ENCODE measurements around the gene PSMD14. TPM values are rescaled to one million over a fixed set of nuclear protein-coding genes. Genes with fewer than 3 reads are reported as not detected.

Gene PSMD14
- total RNA-seq, 1 experiment from 2014 or later, result 205 TPM

DNA sequence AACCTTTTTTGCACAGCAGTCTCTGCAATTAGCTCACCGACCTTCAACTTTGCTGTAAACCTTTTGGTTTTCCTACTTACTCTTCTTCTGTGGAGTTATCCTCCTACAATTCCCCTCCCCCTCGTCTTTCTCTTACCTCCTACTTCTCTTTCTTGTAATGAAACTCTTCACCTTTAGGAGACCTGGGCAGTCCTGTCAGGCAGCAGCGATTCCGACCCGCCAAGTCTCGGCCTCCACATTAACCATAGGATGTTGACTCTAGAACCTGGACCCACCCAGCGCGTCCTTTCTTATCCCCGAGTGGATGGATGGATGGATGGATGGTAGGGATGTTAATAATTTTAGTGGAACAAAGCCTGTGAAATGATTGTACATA, 116.2 kb downstream of the PSMD14 start:
- H3K4me1 ChIP-seq (ENCODE audit: insufficient read depth, low read length, poor library complexity, severe bottlenecking), result no peaks in the 10 kb centered on the region
- ChIA-PET CTCF (no interaction called here), POLR2A (ENCODE audit: low non-redundant PET) (no interaction called here)
- no peak overlapping the region for H3K4me3 ChIP-seq (ENCODE audit: low read depth, low read length, poor library complexity, severe bottlenecking)
- no peaks in the 10 kb centered on the region for H3K36me3 ChIP-seq (ENCODE audit: insufficient read depth, low read length, poor library complexity, severe bottlenecking)
- H3K27ac ChIP-seq (ENCODE audit: low read depth, low read length, poor library complexity, severe bottlenecking), result no peak overlapping the region
- TF ChIP-seq CTCF (conservative IDR thresholded peaks at IDR 0.05; ENCODE audit: low read depth, low read length) (no peak), EZH2 (IDR thresholded peaks at IDR 0.05; ENCODE audit: borderline replicate concordance, low read depth, low read length, poor library complexity, severe bottlenecking) (no peak)
- no peak for DNase-seq (ENCODE audit: low spot score)
- BruUV-seq (replicated peaks), result no TSS peak
- H3K27me3 ChIP-seq (replicated peaks; ENCODE audit: insufficient read depth, low read depth, low read length, poor library complexity), result no peaks in the 10 kb centered on the region
- H3K9me3 ChIP-seq (ENCODE audit: low read depth, low read length, poor library complexity, severe bottlenecking), result no peaks in the 10 kb centered on the region
- intact Hi-C loops (cut with micrococcal nuclease; ENCODE audit: unreplicated experiment), result no loop called here

GRCh38 chr2:161424891-161425727, 116.9 kb downstream of the PSMD14 start:
- BruUV-seq (replicated peaks), result no TSS peak
- ChIA-PET POLR2A (ENCODE audit: low non-redundant PET) (no interaction called here), CTCF (no interaction called here)
- Histone ChIP-seq H3K4me3 (ENCODE audit: low read depth, low read length, poor library complexity, severe bottlenecking) (no peak overlapping the region), H3K36me3 (ENCODE audit: insufficient read depth, low read length, poor library complexity, severe bottlenecking) (no peaks in the 10 kb centered on the region), H3K4me1 (ENCODE audit: insufficient read depth, low read length, poor library complexity, severe bottlenecking) (no peaks in the 10 kb centered on the region), H3K9me3 (ENCODE audit: low read depth, low read length, poor library complexity, severe bottlenecking) (no peaks in the 10 kb centered on the region), H3K27me3 (replicated peaks; ENCODE audit: insufficient read depth, low read depth, low read length, poor library complexity) (no peaks in the 10 kb centered on the region), H3K27ac (ENCODE audit: low read depth, low read length, poor library complexity, severe bottlenecking) (no peak overlapping the region)
- no peak for TF ChIP-seq EZH2 (IDR thresholded peaks at IDR 0.05; ENCODE audit: borderline replicate concordance, low read depth, low read length, poor library complexity, severe bottlenecking)
- TF ChIP-seq CTCF (conservative IDR thresholded peaks at IDR 0.05; ENCODE audit: low read depth, low read length), result no peak
- DNase-seq (ENCODE audit: low spot score), result no peak
- intact Hi-C loops (cut with micrococcal nuclease; ENCODE audit: unreplicated experiment), result no loop called here

- CTCF ChIA-PET, result no interaction called here
- BruUV-seq (replicated peaks), result no TSS peak
- H3K9me3 ChIP-seq (ENCODE audit: low read depth, low read length, poor library complexity, severe bottlenecking), result no peaks in the 10 kb centered on the region
- intact Hi-C loops (cut with micrococcal nuclease; ENCODE audit: unreplicated experiment), result no loop called here
- no peak overlapping the region for H3K27ac ChIP-seq (ENCODE audit: low read depth, low read length, poor library complexity, severe bottlenecking)
- POLR2A ChIA-PET (ENCODE audit: low non-redundant PET), result no interaction called here
- H3K36me3 ChIP-seq (ENCODE audit: insufficient read depth, low read length, poor library complexity, severe bottlenecking), result no peaks in the 10 kb centered on the region
- DNase-seq (ENCODE audit: low spot score), result no peak
- no peaks in the 10 kb centered on the region for H3K27me3 ChIP-seq (replicated peaks; ENCODE audit: insufficient read depth, low read depth, low read length, poor library complexity)
- no peak overlapping the region for H3K4me3 ChIP-seq (ENCODE audit: low read depth, low read length, poor library complexity, severe bottlenecking)
- TF ChIP-seq CTCF (conservative IDR thresholded peaks at IDR 0.05; ENCODE audit: low read depth, low read length), result no peak
- no peak for TF ChIP-seq EZH2 (IDR thresholded peaks at IDR 0.05; ENCODE audit: borderline replicate concordance, low read depth, low read length, poor library complexity, severe bottlenecking)
- no peaks in the 10 kb centered on the region for H3K4me1 ChIP-seq (ENCODE audit: insufficient read depth, low read length, poor library complexity, severe bottlenecking)
Measured at GRCh38 chr2:161425728-161426454, 117.7 kb downstream of the PSMD14 start.
